Suprapubic skin (tissue), 4 donors: ENCODE measurements around the gene SNX24. TPM values are rescaled to one million over a fixed set of nuclear protein-coding genes. Genes with fewer than 3 reads are reported as not detected.

Experiments used
- DNase-seq, 2 donors: peaks; one replicate each; pipeline ENCODE4 v3.0.0-alpha.2; 2019; ENCODE audit warnings: low spot score in 2 of 2
- H3K27ac ChIP-seq: fragments of 200-600 bp; sonication (generic); one replicate; pipeline ENCODE4 v1.5.1; 2019
- H3K27me3 ChIP-seq: fragments of 200-600 bp; sonication (generic); one replicate; pipeline ENCODE4 v1.5.1; 2019
- H3K36me3 ChIP-seq: fragments of 200-600 bp; sonication (generic); one replicate; pipeline ENCODE4 v1.5.1; 2019
- H3K4me1 ChIP-seq: fragments of 200-600 bp; sonication (generic); one replicate; pipeline ENCODE4 v1.5.1; 2019
- H3K4me3 ChIP-seq: fragments of 200-600 bp; sonication (generic); one replicate; pipeline ENCODE4 v1.5.1; 2019; ENCODE audit warnings: mild to moderate bottlenecking
- H3K9me3 ChIP-seq: fragments of 200-600 bp; sonication (generic); one replicate; pipeline ENCODE4 v1.5.1; 2019
- CTCF ChIP-seq, 2 donors: fragments of 200-600 bp in 1 of 2; fragments of 450-650 bp in 1 of 2; sonication (generic) in 1 of 2; IDR thresholded peaks; one replicate each; pipeline ENCODE4 v1.5.1; 2016 to 2019; ENCODE audit warnings: antibody characterized with exemption in 2 of 2, mild to moderate bottlenecking in 1 of 2, moderate library complexity in 1 of 2
- EP300 ChIP-seq: sonication (generic); formaldehyde crosslinking; IDR thresholded peaks from one replicate; pipeline ENCODE4 v1.6.1; 2017; ENCODE audit warnings: antibody characterized with exemption
- POLR2A ChIP-seq, 2 donors: fragments of 450-650 bp; IDR thresholded peaks; one replicate each; pipeline ENCODE4 v1.6.1; 2017; ENCODE audit warnings: antibody characterized with exemption in 2 of 2, mild to moderate bottlenecking in 2 of 2, moderate library complexity in 2 of 2
- POLR2AphosphoS5 ChIP-seq, 3 donors: sonication (generic); formaldehyde crosslinking; IDR thresholded peaks; one replicate each; pipeline ENCODE4 v1.6.1; 2017; ENCODE audit warnings: antibody characterized with exemption in 3 of 3
- WGBS: methylation state at CpG from one replicate; pipeline ENCODE4 v1.1.5; 2018; 5-methylcytosine and 5-hydroxymethylcytosine counted together
- total RNA-seq, 4 donors: library from RNA; depleted of rRNA; stranded (reverse); fragments of >200 nt; gene quantifications; one replicate each; pipeline ENCODE4 v1.1.0, GENCODE V29; 2016

The SNX24 gene
- total RNA-seq, 4 donors from 2014 or later: 15.2 to 43.0 (median 25.3) TPM

GRCh38 chr5:122985954-122986721, 140.7 kb downstream of the SNX24 start:
- no peak for DNase-seq
- Histone ChIP-seq H3K36me3 (no peaks in the 10 kb centered on the region), H3K9me3 (no peaks in the 10 kb centered on the region), H3K4me1 (no peaks in the 10 kb centered on the region), H3K27me3 (no peaks in the 10 kb centered on the region), H3K4me3 (no peak overlapping the region), H3K27ac (no peak overlapping the region)
- TF ChIP-seq POLR2AphosphoS5 (IDR thresholded peaks at IDR 0.05) (no peak), CTCF (IDR thresholded peaks at IDR 0.05) (no peak), POLR2A (IDR thresholded peaks at IDR 0.05) (no peak), EP300 (no peak)
- WGBS: 89% methylated on average over 2 of the region's 2 CpGs

- TF ChIP-seq CTCF (IDR thresholded peaks at IDR 0.05) (no peak), EP300 (no peak), POLR2AphosphoS5 (IDR thresholded peaks at IDR 0.05) (no peak), POLR2A (IDR thresholded peaks at IDR 0.05) (no peak)
- Histone ChIP-seq H3K36me3 (no peaks in the 10 kb centered on the region), H3K4me1 (no peaks in the 10 kb centered on the region), H3K27ac (no peak overlapping the region), H3K4me3 (no peak overlapping the region), H3K27me3 (no peaks in the 10 kb centered on the region), H3K9me3 (no peaks in the 10 kb centered on the region)
- no peak for DNase-seq
- WGBS: 81% methylated on average over 3 of the region's 3 CpGs
Observed at GRCh38 chr5:122996091-122996490, 150.7 kb downstream of the SNX24 start.

- Histone ChIP-seq H3K27me3 (no peaks in the 10 kb centered on the region), H3K4me3 (no peak overlapping the region), H3K27ac (no peak overlapping the region), H3K4me1 (no peaks in the 10 kb centered on the region), H3K36me3 (no peaks in the 10 kb centered on the region), H3K9me3 (no peaks in the 10 kb centered on the region)
- TF ChIP-seq EP300 (no peak), POLR2AphosphoS5 (IDR thresholded peaks at IDR 0.05) (no peak), POLR2A (IDR thresholded peaks at IDR 0.05) (no peak), CTCF (IDR thresholded peaks at IDR 0.05) (no peak)
- WGBS: 86% methylated on average over 7 of the region's 7 CpGs
- no peak for DNase-seq
Observed at GRCh38 chr5:122997294-122997693, 151.9 kb downstream of the SNX24 start.

GRCh38 chr5:122999947-123000563, 154.6 kb downstream of the SNX24 start:
- DNase-seq: no peak
- no peak for TF ChIP-seq POLR2A (IDR thresholded peaks at IDR 0.05)
- TF ChIP-seq EP300: no peak
- TF ChIP-seq CTCF (IDR thresholded peaks at IDR 0.05): no peak
- TF ChIP-seq POLR2AphosphoS5 (IDR thresholded peaks at IDR 0.05): no peak
- Histone ChIP-seq H3K36me3 (peaks cover 5% of the 10 kb centered on the region), H3K27ac (no peak overlapping the region), H3K9me3 (no peaks in the 10 kb centered on the region), H3K27me3 (no peaks in the 10 kb centered on the region), H3K4me3 (no peak overlapping the region), H3K4me1 (no peaks in the 10 kb centered on the region)
- whole genome bisulfite sequencing: 69% methylated on average over 10 of the region's 10 CpGs

GRCh38 chr5:123000731-123001130, 155.3 kb downstream of the SNX24 start:
- Histone ChIP-seq H3K36me3 (peaks cover 5% of the 10 kb centered on the region), H3K27ac (no peak overlapping the region), H3K4me3 (no peak overlapping the region), H3K27me3 (no peaks in the 10 kb centered on the region), H3K4me1 (no peaks in the 10 kb centered on the region), H3K9me3 (no peaks in the 10 kb centered on the region)
- 74% methylated on average over 1 of the region's 1 CpG for WGBS
- TF ChIP-seq POLR2A (IDR thresholded peaks at IDR 0.05) (no peak), EP300 (no peak), POLR2AphosphoS5 (IDR thresholded peaks at IDR 0.05) (no peak), CTCF (IDR thresholded peaks at IDR 0.05) (no peak)
- DNase-seq: no peak
